Stimulated activated CD4-positive, alpha-beta T cell treated with anti-CD3 and anti-CD28 coated beads, Interleukin-2, amount 100 ng/mL, for 24 hours (primary cell): ENCODE results near the gene EEA1.

ENCODE experiments used
- DNase-seq, 2 donors: peaks; one replicate each; pipeline ENCODE4 v3.0.0-alpha.2; 2020

EEA1 gene

GRCh38 chr12:92879698-92880322 is 49.3 kb downstream of the EEA1 start:
- no peak for DNase-seq

DNA sequence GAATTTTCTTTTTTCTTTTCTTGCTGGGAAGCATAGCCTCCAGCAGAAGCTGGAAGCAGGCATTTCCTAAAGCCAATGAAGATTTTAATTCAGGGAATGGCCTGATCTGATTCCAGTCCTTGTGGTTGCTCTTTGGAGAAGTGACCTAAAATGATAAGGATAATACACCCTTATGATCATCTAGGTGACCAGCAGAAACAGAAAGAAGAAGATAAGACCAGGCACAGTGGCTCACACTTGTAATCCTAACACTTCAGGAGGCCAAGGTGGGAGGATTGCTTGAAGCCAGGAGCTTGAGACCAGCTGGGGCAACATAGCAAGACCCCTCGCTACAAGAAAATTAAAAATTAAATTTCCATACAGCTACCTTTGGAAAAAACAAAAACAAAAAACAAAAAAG is 51.2 kb downstream of the EEA1 start:
- DNase-seq, result no peak

- DNase-seq, result no peak
These were observed 52.6 kb downstream of the EEA1 start for GRCh38 chr12:92876496-92876895.

- DNase-seq, result no peak
These were observed 58.0 kb downstream of the EEA1 start for GRCh38 chr12:92871116-92871515.

- no peak for DNase-seq
These were observed 62.7 kb downstream of the EEA1 start for GRCh38 chr12:92866418-92866817.

DNA sequence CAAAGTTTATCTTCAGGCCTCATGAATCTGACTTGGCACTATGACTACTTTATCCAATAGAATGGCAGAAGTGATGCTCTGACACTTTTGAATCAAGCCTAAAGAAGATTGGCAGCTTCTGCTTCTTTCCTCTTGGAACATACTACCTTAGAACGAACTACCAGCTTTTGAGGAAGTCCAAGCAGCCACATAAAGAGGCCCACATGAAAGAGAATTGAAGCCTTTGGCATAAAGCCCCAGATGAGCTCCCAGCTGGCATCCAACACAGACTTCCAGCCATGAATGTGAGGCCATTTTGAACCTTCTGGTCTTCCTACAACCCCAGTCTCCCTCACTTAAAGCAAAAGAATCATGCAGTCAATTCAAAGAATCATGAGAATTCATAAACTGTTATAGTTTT is 65.8 kb downstream of the EEA1 start:
- no peak for DNase-seq

DNA sequence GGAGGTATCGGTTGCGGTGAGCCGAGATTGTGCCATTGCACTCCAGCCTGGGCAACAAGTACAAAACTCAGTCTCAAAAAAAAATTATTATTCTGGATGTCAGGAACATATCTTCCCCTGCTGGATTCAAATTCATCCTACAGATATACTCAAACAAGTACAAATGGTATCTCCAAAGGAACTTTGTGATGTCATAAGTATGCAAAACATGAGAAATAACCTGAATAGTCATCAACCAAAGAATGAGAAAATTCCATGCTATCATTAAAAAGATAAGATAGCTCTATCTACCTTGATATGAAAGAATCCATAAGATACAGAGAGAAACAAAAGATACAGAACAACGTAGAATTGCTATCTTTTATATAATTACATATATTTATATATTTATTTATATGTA is 67.7 kb downstream of the EEA1 start:
- DNase-seq, result no peak

DNA sequence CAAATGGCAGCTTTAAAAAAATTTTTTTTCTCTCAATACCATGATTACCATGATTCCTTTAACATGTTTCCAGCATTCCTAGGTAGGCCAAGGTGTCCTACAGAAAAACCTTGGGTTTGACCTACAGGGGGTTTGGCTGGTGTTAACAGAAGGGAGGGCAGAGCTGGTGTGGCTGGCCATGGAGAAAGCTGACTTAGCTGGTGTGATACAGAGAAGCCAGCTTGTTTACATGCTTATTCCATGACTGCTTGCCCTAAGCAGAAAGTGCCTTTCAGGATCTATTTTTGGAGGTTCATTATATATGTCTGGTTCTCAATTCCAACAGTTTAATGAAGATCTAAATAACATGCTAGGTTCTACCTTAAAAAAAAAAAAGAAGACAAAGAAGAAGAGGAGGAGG is 68.6 kb downstream of the EEA1 start:
- DNase-seq, result no peak

GRCh38 chr12:92859650-92860386 is 69.3 kb downstream of the EEA1 start:
- no peak for DNase-seq

- DNase-seq, result no peak
These were observed 71.3 kb downstream of the EEA1 start for GRCh38 chr12:92857818-92858217.

- DNase-seq, result no peak
These were observed 74.8 kb downstream of the EEA1 start for GRCh38 chr12:92854344-92854743.

DNA sequence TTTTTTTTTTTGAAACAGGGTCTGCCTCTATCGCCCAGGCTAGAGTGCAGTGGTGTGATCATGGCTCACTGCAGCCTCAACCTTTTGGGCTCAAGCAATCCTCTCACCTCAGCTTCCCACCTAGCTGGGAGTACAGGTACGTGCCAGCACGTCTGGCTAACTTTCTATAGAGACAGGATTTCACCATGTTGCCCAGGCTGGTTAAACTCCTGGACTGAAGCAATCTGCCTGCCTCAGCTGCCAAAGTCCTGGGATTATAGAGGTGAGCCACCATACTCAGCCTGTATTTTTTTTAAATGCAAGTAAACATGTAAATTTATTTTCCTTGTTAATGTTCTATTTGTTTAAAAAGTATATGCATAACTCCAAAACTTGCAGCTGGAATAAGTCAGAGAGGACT is 80.4 kb downstream of the EEA1 start:
- DNase-seq, result no peak

DNA sequence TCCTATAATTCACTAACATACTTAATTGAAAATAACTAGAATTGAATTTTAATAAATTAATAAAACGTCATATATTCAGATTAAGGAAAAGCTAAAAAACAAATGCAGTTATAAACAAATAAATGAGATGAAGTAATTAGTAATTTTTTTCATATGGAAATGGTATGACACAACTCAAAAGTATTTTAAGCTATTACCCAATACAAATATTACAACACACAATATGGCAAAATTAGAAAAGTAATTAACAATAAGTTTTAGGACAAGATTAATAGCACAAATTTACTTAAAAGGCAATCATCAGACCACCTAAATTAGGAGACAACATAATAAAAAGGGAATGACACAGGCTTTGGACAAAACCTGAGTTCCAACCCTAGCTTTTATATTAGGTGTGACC is 81.7 kb downstream of the EEA1 start:
- DNase-seq, result no peak

DNA sequence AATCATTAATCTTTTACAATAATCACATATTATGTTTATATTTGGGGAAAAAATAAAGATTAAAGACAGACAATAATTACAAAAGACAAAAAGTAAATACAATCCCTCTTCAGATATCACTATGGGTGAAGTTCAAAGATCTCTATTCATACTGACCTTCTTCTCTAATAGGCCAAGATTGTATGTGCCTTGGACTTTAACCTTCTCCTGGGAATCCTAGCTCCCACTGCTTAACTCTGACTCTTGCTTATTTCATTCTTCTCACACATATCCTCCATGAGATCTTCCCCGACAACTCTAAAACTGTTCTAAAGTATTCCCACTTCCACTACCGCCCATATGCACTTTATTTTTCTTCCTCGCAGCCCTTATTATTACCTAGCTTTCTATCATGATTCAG is 83.8 kb downstream of the EEA1 start:
- DNase-seq, result no peak

DNA sequence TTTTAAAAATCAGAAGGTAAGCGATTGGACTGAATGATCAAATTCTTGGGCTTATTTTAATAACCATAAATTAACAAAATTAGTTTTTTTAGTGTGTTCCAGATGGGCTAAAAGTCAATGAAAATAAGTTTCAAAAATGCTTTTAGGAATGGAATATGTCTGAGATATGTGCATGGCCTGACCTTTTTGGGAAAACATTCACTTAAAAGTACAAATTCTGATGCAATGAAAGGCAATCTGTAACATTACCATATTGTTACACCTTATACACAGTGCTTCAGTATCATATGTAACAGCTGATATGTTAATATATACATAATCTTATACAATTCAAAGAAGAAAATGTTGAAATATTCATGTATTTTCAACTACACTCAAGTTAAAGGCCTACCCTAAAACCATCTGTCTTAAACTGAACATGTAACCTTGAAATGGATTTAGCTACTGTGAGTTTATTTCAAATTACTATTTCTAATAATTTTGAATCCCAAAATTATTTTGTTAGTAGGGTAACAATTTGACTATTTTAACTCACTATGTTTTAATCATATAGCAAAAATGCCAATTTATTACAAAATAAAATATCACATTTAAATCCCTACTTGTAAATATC is 84.8 kb downstream of the EEA1 start:
- no peak for DNase-seq

DNA sequence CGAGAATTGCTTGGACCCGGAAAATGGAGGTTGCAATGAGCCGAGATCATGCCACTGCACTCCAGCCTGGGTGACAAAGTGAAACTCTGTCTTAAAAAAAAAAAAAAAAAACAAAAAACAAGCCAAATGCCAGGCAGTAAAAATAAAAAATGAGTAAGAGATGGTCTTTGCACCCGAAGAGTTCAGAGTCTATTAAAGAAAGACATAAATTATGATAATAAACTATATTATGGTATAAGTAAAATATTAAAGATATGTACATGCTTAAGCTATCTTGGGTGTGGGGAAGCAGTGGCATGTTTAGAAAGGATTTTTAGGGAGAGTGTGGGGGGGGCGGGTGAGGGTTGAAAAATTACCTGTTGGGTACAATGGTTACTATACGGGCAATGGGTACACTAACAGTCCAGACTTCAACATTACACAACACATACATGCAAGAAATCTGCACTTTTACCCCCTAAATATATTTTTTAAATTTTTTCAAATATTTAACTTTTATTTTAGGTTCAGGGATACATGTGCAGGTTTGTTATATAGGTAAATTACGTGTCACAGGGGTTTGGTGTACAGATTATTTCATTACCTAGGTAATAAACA is 99.3 kb downstream of the EEA1 start:
- DNase-seq, result no peak

DNA sequence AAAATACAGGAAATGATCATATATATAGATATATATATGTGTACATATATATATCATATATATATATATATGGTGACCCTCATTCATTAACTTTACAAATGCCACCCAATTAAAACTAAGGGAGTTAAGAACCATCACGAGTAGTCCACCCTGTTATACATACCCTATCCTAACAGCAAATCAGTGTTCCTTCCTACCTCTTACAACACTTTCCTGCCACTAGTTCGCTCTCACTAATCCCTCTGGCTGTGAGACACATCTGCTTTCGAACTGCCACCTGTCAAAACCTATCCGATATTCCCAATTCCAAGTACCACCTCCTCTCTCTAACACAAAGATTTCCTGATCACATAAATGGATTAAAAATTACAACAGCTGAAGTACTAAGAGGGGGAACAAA is 100.5 kb downstream of the EEA1 start:
- no peak for DNase-seq

DNA sequence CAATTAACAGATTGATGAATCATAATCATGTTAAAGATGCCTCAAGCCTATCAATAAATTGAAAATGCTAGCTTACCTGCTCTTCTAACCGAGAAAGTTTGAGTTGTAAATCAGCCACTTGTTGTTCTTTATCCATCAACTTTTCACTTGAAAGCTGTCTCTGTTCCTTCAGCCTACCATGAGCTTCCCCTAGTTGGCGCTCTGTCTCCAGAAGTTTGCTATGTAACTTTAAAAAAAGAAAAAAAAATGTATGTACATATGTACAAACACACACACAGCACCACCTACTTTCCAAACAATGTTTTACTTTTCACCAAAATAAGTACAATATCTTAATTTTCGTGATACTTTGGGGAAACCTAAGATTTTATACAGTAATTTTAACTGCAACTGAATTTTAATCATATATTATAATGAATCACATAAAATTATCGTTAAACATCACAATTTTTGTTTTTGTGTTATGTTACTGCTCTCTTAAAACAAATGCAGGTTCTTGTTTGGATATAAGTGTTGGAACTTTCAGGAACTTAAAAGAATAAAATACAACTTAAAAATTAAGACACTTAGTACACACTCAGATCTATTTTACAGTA is 101.2 kb downstream of the EEA1 start:
- DNase-seq, result peak; percentile 30

DNA sequence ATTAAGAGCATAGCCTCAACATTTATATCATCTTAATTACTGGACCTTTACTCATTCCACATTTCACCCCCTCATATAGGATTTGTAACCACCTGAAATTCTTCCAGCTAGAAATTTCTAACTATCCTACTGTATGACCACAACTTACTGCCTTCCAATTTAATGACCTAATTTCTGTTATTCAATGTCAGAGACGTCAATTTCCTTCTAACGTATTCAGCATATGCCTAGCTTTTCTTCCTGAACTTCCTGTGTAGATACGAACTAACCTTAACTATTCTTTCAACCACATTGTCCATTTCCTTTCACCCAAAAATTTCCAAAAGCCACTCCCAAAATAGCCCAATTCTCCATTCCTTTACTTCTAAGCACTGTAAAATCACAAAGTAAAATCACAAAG is 108.0 kb downstream of the EEA1 start:
- no peak for DNase-seq

DNA sequence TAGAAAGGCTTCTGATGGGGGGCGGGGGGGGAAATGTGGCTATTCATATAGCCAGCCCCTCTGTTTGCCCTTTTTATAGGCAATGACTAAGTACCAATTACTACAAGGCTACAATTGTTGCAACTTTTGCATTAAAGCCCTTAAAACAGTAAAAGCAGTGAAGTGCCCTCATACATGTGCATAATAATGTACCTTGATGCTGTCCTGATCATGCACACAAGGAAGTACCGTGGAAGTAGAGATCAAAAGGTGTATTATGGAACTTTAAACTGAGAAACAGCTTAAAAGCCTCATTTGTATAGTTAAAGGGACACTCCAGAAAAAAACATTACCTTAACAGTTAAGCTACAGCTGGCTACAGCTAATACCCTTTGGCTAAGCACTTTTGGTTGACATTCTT is 114.5 kb downstream of the EEA1 start:
- DNase-seq, result no peak

DNA sequence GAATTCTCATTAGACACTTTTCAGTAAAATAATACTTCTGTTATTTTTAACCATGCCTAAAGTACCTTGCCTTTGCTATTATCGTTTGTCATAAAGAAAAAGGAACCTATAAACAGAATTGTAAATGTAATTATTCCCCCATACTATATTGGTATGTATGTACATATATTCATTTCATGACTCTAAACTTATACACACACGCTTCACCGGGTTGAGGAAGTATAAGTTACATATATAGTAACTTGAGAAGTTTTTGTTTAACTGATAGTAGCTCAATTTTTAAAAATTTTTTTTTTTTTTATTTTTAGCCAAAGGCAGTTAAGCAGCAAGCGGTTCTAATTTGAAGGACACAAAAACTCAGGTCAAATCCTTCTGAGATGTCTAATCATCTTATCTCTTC is 118.7 kb downstream of the EEA1 start:
- no peak for DNase-seq

GRCh38 chr12:92803903-92804302 is 125.2 kb downstream of the EEA1 start:
- DNase-seq, result no peak

DNA sequence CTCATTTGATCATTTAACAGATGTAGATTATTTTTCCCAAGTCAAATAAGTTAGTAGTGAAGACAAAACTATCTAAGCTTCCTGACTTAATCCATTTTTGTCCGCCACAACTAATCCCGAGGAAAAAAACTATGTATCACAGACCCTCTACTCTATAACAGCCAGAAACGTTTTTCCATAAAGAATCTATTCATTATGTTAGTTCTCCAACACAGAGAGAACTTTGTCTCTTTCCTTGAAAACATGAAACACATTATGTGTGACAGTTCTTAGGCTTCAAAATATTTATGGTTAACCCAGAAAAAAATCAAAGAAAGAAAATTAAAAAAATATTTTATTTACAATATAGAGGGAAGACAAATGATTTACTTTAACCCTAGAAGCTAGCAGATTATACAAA is 126.2 kb downstream of the EEA1 start:
- DNase-seq, result no peak

GRCh38 chr12:92796650-92797049 is 132.4 kb downstream of the EEA1 start:
- DNase-seq, result no peak
